OCI-LY1 (cell line): ENCODE results near the gene RALB.

ENCODE experiments used
- H2AFZ ChIP-seq: fragments of 200-600 bp; sonication (generic), shearing (Covaris generic); 2 replicates; pipeline ENCODE4 v1.6.0; 2014; ENCODE audit warnings: antibody characterized with exemption, mild to moderate bottlenecking, low read length
- H3F3A ChIP-seq: fragments of 200-600 bp; sonication (generic), shearing (Covaris generic); 2 replicates; pipeline ENCODE4 v1.6.0; 2014; ENCODE audit warnings: mild to moderate bottlenecking, antibody characterized with exemption, low read length, moderate library complexity; ENCODE audit not compliant: insufficient read depth
- H3K27ac ChIP-seq: fragments of 200-600 bp; sonication (generic); 2 replicates; pipeline ENCODE4 v1.5.1; 2014; ENCODE audit warnings: low read length, mixed run types, mild to moderate bottlenecking, low read depth; ENCODE audit not compliant: poor library complexity, severe bottlenecking
- H3K27me3 ChIP-seq: fragments of 200-600 bp; sonication (generic); 2 replicates; pipeline ENCODE4 v1.6.0; 2014; ENCODE audit warnings: antibody characterized with exemption, mild to moderate bottlenecking, low read length, moderate library complexity; ENCODE audit not compliant: insufficient read depth
- H3K36me3 ChIP-seq: fragments of 200-600 bp; sonication (generic); 2 replicates; pipeline ENCODE4 v1.6.1; 2014; ENCODE audit warnings: mild to moderate bottlenecking, antibody characterized with exemption, low read length, moderate library complexity, mixed read lengths; ENCODE audit not compliant: insufficient read depth
- H3K4me1 ChIP-seq: fragments of 200-600 bp; sonication (generic); 2 replicates; pipeline ENCODE4 v1.5.1; 2014; ENCODE audit warnings: mild to moderate bottlenecking, low read length, moderate library complexity; ENCODE audit not compliant: insufficient read depth, severe bottlenecking
- H3K4me2 ChIP-seq: fragments of 200-600 bp; sonication (generic), shearing (Covaris generic); 2 replicates; pipeline ENCODE4 v1.6.1; 2014; ENCODE audit warnings: low read length
- H3K4me3 ChIP-seq: fragments of 200-600 bp; sonication (generic); 2 replicates; pipeline ENCODE4 v1.5.1; 2014; ENCODE audit warnings: low read length, low read depth, mild to moderate bottlenecking, mixed read lengths; ENCODE audit not compliant: poor library complexity, severe bottlenecking
- H3K79me2 ChIP-seq: fragments of 200-600 bp; shearing (Covaris generic); 2 replicates; pipeline ENCODE4 v1.6.1; 2016; ENCODE audit warnings: mixed run types, low read length, mixed read lengths; ENCODE audit not compliant: insufficient read depth
- H3K9ac ChIP-seq: fragments of 200-600 bp; sonication (generic), shearing (Covaris generic); 2 replicates; pipeline ENCODE4 v1.6.1; 2014; ENCODE audit warnings: mild to moderate bottlenecking, low read length, mixed read lengths
- H3K9me2 ChIP-seq: fragments of 200-600 bp; sonication (generic), shearing (Covaris generic); 2 replicates; pipeline ENCODE4 v1.6.1; 2014; ENCODE audit warnings: low read depth, mild to moderate bottlenecking, low read length, mixed read lengths
- H3K9me3 ChIP-seq: fragments of 200-600 bp; shearing (Covaris generic); 2 replicates; pipeline ENCODE4 v1.6.1; 2014; ENCODE audit warnings: low read length, mixed read lengths
- H4K20me1 ChIP-seq: fragments of 200-600 bp; sonication (generic), shearing (Covaris generic); 2 replicates; pipeline ENCODE4 v1.6.0; 2016; ENCODE audit warnings: mild to moderate bottlenecking, low read length; ENCODE audit not compliant: insufficient read depth
- CTCF ChIP-seq: fragments of 200-600 bp; sonication (generic), shearing (Covaris generic); IDR thresholded peaks from 2 replicates; pipeline ENCODE4 v1.5.1; 2017; ENCODE audit warnings: mild to moderate bottlenecking, antibody characterized with exemption, low read length, moderate library complexity, mixed read lengths
- EZH2 ChIP-seq: fragments of 200-600 bp; sonication (generic), shearing (Covaris generic); IDR thresholded peaks from 2 replicates; pipeline ENCODE4 v1.8.0; 2017; ENCODE audit warnings: borderline replicate concordance, mixed run types, mild to moderate bottlenecking, antibody characterized with exemption, low read length, moderate library complexity, mixed read lengths

The RALB gene

GRCh38 chr2:120235681-120236080 is 17.0 kb upstream of the RALB start:
- Histone ChIP-seq H3K79me2 (no peaks in the 10 kb centered on the region), H3K9ac (no peak overlapping the region), H3K9me2 (no peaks in the 10 kb centered on the region), H4K20me1 (no peaks in the 10 kb centered on the region), H3F3A (no peaks in the 10 kb centered on the region), H3K4me1 (peaks cover 23% of the 10 kb centered on the region), H3K27me3 (no peaks in the 10 kb centered on the region), H3K4me3 (no peak overlapping the region), H3K27ac (no peak overlapping the region), H3K9me3 (no peaks in the 10 kb centered on the region), H3K36me3 (no peaks in the 10 kb centered on the region; the same call in 1 of the 2 replicates), H2AFZ (no peak overlapping the region), H3K4me2 (no peak overlapping the region)
- TF ChIP-seq CTCF, result no peak
- no peak for TF ChIP-seq EZH2

GRCh38 chr2:120236316-120236715 is 16.3 kb upstream of the RALB start:
- no peaks in the 10 kb centered on the region for H3F3A ChIP-seq
- H3K79me2 ChIP-seq, result no peaks in the 10 kb centered on the region
- H3K4me3 ChIP-seq, result no peak overlapping the region
- H3K27me3 ChIP-seq, result no peaks in the 10 kb centered on the region
- no peak overlapping the region for H3K9ac ChIP-seq
- H3K27ac ChIP-seq, result no peak overlapping the region
- no peak overlapping the region for H2AFZ ChIP-seq
- no peak for TF ChIP-seq CTCF
- no peak for TF ChIP-seq EZH2
- H4K20me1 ChIP-seq, result no peaks in the 10 kb centered on the region
- no peak overlapping the region for H3K4me2 ChIP-seq
- H3K9me3 ChIP-seq, result no peaks in the 10 kb centered on the region
- no peaks in the 10 kb centered on the region for H3K9me2 ChIP-seq
- H3K36me3 ChIP-seq, result no peaks in the 10 kb centered on the region; the same call in 1 of the 2 replicates
- H3K4me1 ChIP-seq, result peaks cover 17% of the 10 kb centered on the region

GRCh38 chr2:120236791-120237190 is 15.9 kb upstream of the RALB start:
- Histone ChIP-seq H3K4me2 (no peak overlapping the region), H3K4me1 (peaks cover 12% of the 10 kb centered on the region), H3K9ac (no peak overlapping the region), H3K4me3 (no peak overlapping the region), H4K20me1 (no peaks in the 10 kb centered on the region), H3K9me3 (no peaks in the 10 kb centered on the region), H3K27me3 (no peaks in the 10 kb centered on the region), H2AFZ (no peak overlapping the region), H3K79me2 (no peaks in the 10 kb centered on the region), H3F3A (no peaks in the 10 kb centered on the region), H3K9me2 (no peaks in the 10 kb centered on the region), H3K36me3 (no peaks in the 10 kb centered on the region; the same call in 1 of the 2 replicates), H3K27ac (no peak overlapping the region)
- no peak for TF ChIP-seq EZH2
- TF ChIP-seq CTCF, result no peak
